ENCODE data around the gene CHCHD1.
"Not testable (repeated sequence)": the region's sequence is repeated elsewhere in the genome, so short reads cannot be mapped to it uniquely, and the experiment has no call there.

Gene CHCHD1

GRCh38 chr10:73814276-73814895 lies 32.5 kb downstream of the CHCHD1 start:
- no peak for DNase-seq

GRCh38 chr10:73814896-73815718 lies 33.3 kb downstream of the CHCHD1 start:
- DNase-seq: no peak

GRCh38 chr10:73815719-73816030 lies 33.8 kb downstream of the CHCHD1 start:
- DNase-seq: no peak

DNA sequence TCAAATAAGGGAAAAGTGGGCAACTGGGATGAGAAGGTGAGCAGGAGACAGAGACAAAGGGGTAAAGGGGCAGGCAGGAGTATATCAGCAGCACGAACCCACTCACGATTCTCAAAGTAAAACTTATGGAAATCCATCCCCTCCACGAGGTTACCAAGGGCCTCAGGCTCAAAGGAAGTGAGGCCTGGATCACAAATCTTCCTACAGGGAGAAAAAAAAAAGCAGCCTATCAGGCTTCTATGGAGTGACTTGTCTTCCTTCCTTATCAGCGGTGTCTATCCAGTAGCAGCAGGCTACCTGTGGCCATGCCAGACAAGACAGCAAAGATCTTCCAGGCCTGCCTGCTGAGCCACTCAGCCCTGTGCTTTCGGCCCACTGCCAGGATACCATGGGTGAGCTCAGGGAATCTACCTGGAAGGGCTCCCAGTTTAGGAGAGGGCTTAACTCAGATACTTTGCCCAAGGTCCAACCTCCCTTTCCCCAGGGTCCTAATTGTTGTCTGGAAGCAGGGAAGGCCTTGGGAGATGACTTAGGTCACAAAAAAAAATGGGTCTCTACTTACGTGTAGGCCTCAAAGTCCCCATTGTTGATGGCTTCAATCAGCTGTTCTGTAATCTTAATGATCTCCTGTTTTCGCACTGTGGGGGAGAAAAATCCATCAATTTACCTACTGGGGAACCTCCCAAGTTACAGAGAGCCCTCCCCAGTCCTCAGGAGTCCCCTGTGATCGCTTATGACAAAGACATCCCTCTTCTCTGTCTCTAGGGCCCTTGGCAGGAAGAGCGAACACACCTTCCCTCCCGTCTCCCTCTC lies 35.3 kb downstream of the CHCHD1 start:
- no peak for DNase-seq

DNA sequence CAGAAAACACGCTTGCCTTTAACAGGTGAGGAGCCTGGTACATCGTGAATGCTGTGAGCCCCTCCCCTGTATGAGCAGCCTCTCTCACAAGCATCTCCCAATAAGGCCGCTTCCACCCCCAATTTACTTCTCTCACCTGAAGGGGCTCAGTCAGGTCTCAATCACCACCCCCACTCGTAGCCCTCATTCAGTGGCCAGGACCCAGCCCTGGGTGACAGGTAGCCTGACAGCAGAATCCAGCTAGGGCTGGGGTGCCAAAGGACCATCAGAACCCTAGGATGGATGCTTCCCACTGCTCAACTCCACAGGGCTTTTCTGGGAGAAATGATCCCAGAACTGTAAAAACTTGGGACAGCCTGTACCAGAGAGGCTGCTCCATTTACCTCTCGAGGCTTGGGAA lies 36.0 kb downstream of the CHCHD1 start:
- DNase-seq: no peak

DNA sequence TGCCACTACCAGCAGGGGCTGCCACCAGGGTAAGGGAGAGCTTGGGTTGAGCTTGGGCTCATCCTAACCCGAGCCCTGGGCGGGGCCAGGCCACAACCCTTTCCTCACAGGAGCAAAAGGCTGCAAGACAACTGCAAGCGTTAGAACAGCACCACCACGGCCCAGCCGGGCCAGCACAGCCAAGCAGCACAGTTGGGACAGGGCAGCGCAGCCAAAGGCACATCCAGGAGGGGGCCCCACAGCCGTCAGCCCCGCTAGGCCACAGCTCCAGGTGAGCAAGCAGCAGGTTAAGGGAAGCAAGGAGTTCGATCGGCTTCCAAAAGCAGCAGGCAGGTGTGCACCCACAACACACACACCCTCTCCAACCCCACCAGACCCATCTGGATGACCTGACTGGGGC lies 36.6 kb downstream of the CHCHD1 start:
- DNase-seq: no peak

DNA sequence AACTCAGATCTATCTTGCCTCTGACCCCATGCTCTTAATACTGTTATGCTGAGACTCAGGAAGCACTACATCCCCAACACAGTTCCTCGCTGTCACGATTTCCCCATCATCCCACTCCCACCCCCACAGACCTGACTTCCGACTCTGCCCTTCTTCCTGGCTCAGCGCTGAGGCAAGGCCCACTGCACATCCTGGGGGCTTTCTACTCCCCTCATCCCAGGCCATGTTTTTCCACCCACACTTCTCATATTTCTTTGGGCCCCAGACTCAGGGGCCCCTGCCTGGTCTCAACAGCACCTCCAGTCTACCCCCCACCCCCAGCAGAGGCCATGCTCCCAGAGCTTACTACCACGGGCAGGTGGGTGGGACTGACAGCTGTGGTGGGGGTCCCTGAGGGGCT lies 37.2 kb downstream of the CHCHD1 start:
- no peak for DNase-seq

- DNase-seq: no peak
Observed at GRCh38 chr10:73819513-73820093, 37.8 kb downstream of the CHCHD1 start.

GRCh38 chr10:73823391-73823790 lies 41.5 kb downstream of the CHCHD1 start:
- no peak for DNase-seq

DNA sequence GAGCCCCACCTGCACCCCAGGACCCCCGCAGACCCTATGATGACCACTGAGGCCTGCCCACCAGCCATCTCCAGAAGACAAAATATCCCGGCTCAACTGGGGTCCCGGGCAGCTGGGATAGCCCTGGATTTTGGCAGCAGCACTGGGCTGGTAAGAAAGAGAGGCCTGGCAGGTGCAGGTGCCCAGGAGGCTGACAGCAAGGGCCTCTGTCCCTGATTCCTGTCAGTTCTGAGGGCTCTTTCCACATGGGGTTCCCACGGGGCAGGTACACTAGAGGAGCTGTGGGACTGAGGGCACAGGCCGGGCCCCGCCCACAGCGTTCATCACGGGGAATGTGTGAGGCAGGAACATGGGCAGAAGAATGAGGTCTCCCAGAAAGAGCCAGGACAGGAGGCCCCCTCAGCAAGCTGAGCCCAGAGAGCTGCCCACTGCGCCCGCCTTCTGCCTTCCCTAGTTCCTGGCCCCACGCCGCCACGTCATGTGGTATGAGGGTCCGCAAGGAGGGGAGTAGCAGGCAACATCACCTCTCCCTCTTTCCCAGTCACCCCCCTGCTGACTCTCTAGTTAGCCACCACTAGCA lies 42.4 kb downstream of the CHCHD1 start:
- DNase-seq: no peak

DNA sequence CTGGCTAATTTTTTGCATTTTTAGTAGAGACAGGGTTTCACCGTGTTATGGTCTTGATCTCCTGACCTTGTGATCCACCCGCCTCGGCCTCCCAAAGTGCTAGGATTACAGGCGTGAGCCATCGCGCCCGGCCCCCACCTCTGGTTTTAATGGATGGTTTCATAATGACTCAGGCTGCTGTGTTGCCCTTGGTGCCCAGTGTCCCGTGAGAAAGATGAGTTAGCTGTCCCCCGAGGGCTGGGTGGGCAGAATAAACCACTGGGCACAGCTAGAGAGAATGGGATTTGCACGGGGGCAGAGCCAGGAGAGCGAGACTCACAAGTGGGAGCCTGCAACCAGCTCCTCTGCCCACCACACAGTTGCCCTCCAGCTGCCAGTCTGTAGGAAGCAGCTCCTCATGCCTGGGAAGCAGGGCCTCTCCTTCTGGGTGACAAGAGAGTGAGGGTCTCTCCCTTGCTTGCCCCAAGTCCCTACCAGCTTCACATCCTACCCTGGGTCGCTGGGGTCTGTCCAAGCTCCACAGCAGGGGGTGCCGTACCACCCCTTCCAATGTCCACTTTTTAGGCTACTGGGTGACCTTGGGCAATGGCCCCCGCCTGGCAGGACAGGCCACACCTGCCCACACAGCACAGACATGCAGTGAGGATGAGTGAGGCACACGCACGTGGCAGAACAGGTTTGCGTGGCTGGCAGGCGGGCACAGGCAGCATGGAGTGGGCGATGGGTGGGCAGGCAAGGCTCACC lies 45.7 kb downstream of the CHCHD1 start:
- DNase-seq: no peak

DNA sequence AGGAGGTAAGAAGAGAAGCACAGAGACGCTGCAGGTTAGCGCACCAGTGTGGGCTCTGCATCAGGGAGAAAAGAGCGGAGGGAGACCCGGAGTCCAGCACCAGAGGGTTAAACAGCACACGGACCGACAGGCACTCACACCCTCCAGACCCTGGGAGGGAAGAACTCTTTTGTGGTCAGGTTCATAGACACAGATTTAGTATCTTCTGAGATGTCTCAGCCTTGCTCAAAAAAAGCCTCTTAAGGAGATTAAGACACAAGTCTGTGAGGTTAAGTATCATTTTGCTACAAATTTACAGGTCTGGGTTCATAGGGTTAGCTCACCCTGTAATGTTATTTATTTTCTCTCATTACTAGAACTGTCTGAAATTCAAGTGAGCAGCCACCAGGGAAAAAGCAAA lies 46.3 kb downstream of the CHCHD1 start:
- DNase-seq: no peak

DNA sequence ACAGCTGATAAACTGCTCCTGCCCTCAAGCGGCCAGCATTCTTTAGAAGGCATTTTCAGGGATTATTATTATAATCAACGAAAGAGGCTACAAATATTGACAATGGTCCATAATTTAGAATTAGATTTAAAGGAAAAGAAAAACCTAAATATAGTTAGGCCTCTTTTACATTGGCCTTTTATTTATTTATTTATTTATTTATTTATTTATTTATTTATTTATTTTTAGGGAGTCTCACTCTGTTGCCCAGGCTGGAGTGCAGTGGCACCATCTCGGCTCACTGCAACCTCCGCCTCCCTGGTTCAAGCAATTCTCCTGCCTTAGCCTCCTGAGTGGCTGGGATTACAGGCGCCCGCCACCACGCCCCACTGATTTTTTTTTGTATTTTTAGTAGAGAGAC lies 47.2 kb downstream of the CHCHD1 start:
- DNase-seq: not testable (repeated sequence)

Measured in stimulated activated CD4-positive, alpha-beta T cell treated with anti-CD3 and anti-CD28 coated beads, Interleukin-1b, Interleukin-23, amount 100 ng/mL, for 48 hours (primary cell).